Measurements from ENCODE around the gene OSBPL2.

OSBPL2 gene

GRCh38 chr20:62337558-62338293 lies 99.4 kb downstream of the OSBPL2 start:
- no peak overlapping the region for H3K4me3 ChIP-seq (ENCODE audit: low read length)
- H3K79me1 ChIP-seq (ENCODE audit: low read length) = peaks cover 1% of the 10 kb centered on the region
- no peak overlapping the region for H2BK5ac ChIP-seq (ENCODE audit: low read length)
- H2BK120ac ChIP-seq (ENCODE audit: low read depth, low read length) = no peak overlapping the region
- no peak for DNase-seq
- H3K4ac ChIP-seq (ENCODE audit: low read depth, low read length) = no peak overlapping the region
- H3K27ac ChIP-seq (ENCODE audit: low read depth, low read length) = no peak overlapping the region
- no peaks in the 10 kb centered on the region for H3K4me1 ChIP-seq (ENCODE audit: control insufficient read depth, low read depth, low read length)
- no CpG with 5 or more reads among the region's 34 CpGs for WGBS (ENCODE audit: extremely low coverage, insufficient coverage, low lambda C conversion rate)
- H2BK15ac ChIP-seq (replicated peaks; ENCODE audit: low read depth) = no peak overlapping the region
- no peaks in the 10 kb centered on the region for H3K79me2 ChIP-seq (ENCODE audit: control insufficient read depth, insufficient read depth, low read length)
- no peak overlapping the region for H4K5ac ChIP-seq (ENCODE audit: low read length)
- no peak overlapping the region for H4K8ac ChIP-seq (ENCODE audit: low read depth, low read length)
- H3K27me3 ChIP-seq (ENCODE audit: insufficient read depth, low read length, poor library complexity) = no peaks in the 10 kb centered on the region
- H3K36me3 ChIP-seq (ENCODE audit: control insufficient read depth, insufficient read depth, low read length) = peaks cover 10% of the 10 kb centered on the region
- H3K18ac ChIP-seq (ENCODE audit: low read length) = no peak overlapping the region
- no peak overlapping the region for H2AK5ac ChIP-seq (ENCODE audit: low read length)
- no peak overlapping the region for H3K56ac ChIP-seq (ENCODE audit: low read length)
- no peak overlapping the region for H3K9ac ChIP-seq (ENCODE audit: low read length)
- no peak overlapping the region for H3K23ac ChIP-seq (ENCODE audit: low read length)
- H3K4me2 ChIP-seq (ENCODE audit: low read length) = no peak overlapping the region

GRCh38 chr20:62338294-62338620 lies 99.9 kb downstream of the OSBPL2 start:
- peaks cover 10% of the 10 kb centered on the region for H3K36me3 ChIP-seq (ENCODE audit: control insufficient read depth, insufficient read depth, low read length)

GRCh38 chr20:62339647-62340062 lies 101.3 kb downstream of the OSBPL2 start:
- no peak overlapping the region for H3K4ac ChIP-seq (ENCODE audit: low read depth, low read length)
- peaks cover 8% of the 10 kb centered on the region for H3K36me3 ChIP-seq (ENCODE audit: control insufficient read depth, insufficient read depth, low read length)
- no CpG with 5 or more reads among the region's 14 CpGs for WGBS (ENCODE audit: extremely low coverage, insufficient coverage, low lambda C conversion rate)
- no peak overlapping the region for H2BK15ac ChIP-seq (replicated peaks; ENCODE audit: low read depth)
- peaks cover 1% of the 10 kb centered on the region for H3K79me1 ChIP-seq (ENCODE audit: low read length)
- DNase-seq = no peak
- no peak overlapping the region for H3K18ac ChIP-seq (ENCODE audit: low read length)
- H4K5ac ChIP-seq (ENCODE audit: low read length) = no peak overlapping the region
- no peaks in the 10 kb centered on the region for H3K79me2 ChIP-seq (ENCODE audit: control insufficient read depth, insufficient read depth, low read length)
- no peak overlapping the region for H2AK5ac ChIP-seq (ENCODE audit: low read length)
- H3K27ac ChIP-seq (ENCODE audit: low read depth, low read length) = no peak overlapping the region
- H2BK120ac ChIP-seq (ENCODE audit: low read depth, low read length) = no peak overlapping the region
- H3K4me2 ChIP-seq (ENCODE audit: low read length) = no peak overlapping the region
- H3K56ac ChIP-seq (ENCODE audit: low read length) = no peak overlapping the region
- no peak overlapping the region for H2BK5ac ChIP-seq (ENCODE audit: low read length)
- no peak overlapping the region for H4K8ac ChIP-seq (ENCODE audit: low read depth, low read length)
- no peak overlapping the region for H3K9ac ChIP-seq (ENCODE audit: low read length)
- H3K4me1 ChIP-seq (ENCODE audit: control insufficient read depth, low read depth, low read length) = no peaks in the 10 kb centered on the region
- no peaks in the 10 kb centered on the region for H3K27me3 ChIP-seq (ENCODE audit: insufficient read depth, low read length, poor library complexity)
- H3K4me3 ChIP-seq (ENCODE audit: low read length) = no peak overlapping the region
- no peak overlapping the region for H3K23ac ChIP-seq (ENCODE audit: low read length)

More at GRCh38 chr20:62338294-62338620, 99.9 kb downstream of the OSBPL2 start:
- no peak overlapping the region for H3K18ac ChIP-seq (ENCODE audit: low read length)
- H3K4me1 ChIP-seq (ENCODE audit: control insufficient read depth, low read depth, low read length) = no peaks in the 10 kb centered on the region
- H3K9ac ChIP-seq (ENCODE audit: low read length) = no peak overlapping the region
- no peak overlapping the region for H4K8ac ChIP-seq (ENCODE audit: low read depth, low read length)
- H3K79me1 ChIP-seq (ENCODE audit: low read length) = peaks cover 1% of the 10 kb centered on the region
- H3K4ac ChIP-seq (ENCODE audit: low read depth, low read length) = no peak overlapping the region
- no peak overlapping the region for H3K56ac ChIP-seq (ENCODE audit: low read length)
- no peak overlapping the region for H2BK5ac ChIP-seq (ENCODE audit: low read length)
- no peak overlapping the region for H2AK5ac ChIP-seq (ENCODE audit: low read length)
- H3K4me2 ChIP-seq (ENCODE audit: low read length) = no peak overlapping the region
- H3K27ac ChIP-seq (ENCODE audit: low read depth, low read length) = no peak overlapping the region
- no peaks in the 10 kb centered on the region for H3K79me2 ChIP-seq (ENCODE audit: control insufficient read depth, insufficient read depth, low read length)
- no peak overlapping the region for H3K23ac ChIP-seq (ENCODE audit: low read length)
- DNase-seq = no peak
- H2BK15ac ChIP-seq (replicated peaks; ENCODE audit: low read depth) = no peak overlapping the region
- no peak overlapping the region for H4K5ac ChIP-seq (ENCODE audit: low read length)
- H3K27me3 ChIP-seq (ENCODE audit: insufficient read depth, low read length, poor library complexity) = no peaks in the 10 kb centered on the region
- H3K4me3 ChIP-seq (ENCODE audit: low read length) = no peak overlapping the region
- H2BK120ac ChIP-seq (ENCODE audit: low read depth, low read length) = no peak overlapping the region
- no CpG with 5 or more reads among the region's 16 CpGs for WGBS (ENCODE audit: extremely low coverage, insufficient coverage, low lambda C conversion rate)

GRCh38 chr20:62342910-62343309 lies 104.6 kb downstream of the OSBPL2 start:
- Histone ChIP-seq H2BK120ac (ENCODE audit: low read depth, low read length) (no peak overlapping the region), H2BK5ac (ENCODE audit: low read length) (no peak overlapping the region), H3K79me2 (ENCODE audit: control insufficient read depth, insufficient read depth, low read length) (no peaks in the 10 kb centered on the region), H2BK15ac (replicated peaks; ENCODE audit: low read depth) (no peak overlapping the region), H2AK5ac (ENCODE audit: low read length) (no peak overlapping the region), H3K56ac (ENCODE audit: low read length) (no peak overlapping the region), H4K8ac (ENCODE audit: low read depth, low read length) (no peak overlapping the region), H3K36me3 (ENCODE audit: control insufficient read depth, insufficient read depth, low read length) (peaks cover 2% of the 10 kb centered on the region), H3K4ac (ENCODE audit: low read depth, low read length) (no peak overlapping the region), H3K79me1 (ENCODE audit: low read length) (no peaks in the 10 kb centered on the region), H3K23ac (ENCODE audit: low read length) (no peak overlapping the region), H3K4me2 (ENCODE audit: low read length) (no peak overlapping the region), H3K18ac (ENCODE audit: low read length) (no peak overlapping the region), H4K5ac (ENCODE audit: low read length) (no peak overlapping the region), H3K9ac (ENCODE audit: low read length) (no peak overlapping the region), H3K27ac (ENCODE audit: low read depth, low read length) (no peak overlapping the region), H3K4me1 (ENCODE audit: control insufficient read depth, low read depth, low read length) (no peaks in the 10 kb centered on the region), H3K4me3 (ENCODE audit: low read length) (no peak overlapping the region), H3K27me3 (ENCODE audit: insufficient read depth, low read length, poor library complexity) (no peaks in the 10 kb centered on the region)
- WGBS (ENCODE audit: extremely low coverage, insufficient coverage, low lambda C conversion rate) = no CpG with 5 or more reads among the region's 10 CpGs
- DNase-seq = no peak

- H3K18ac ChIP-seq (ENCODE audit: low read length) = no peak overlapping the region
- H3K27me3 ChIP-seq (ENCODE audit: insufficient read depth, low read length, poor library complexity) = no peaks in the 10 kb centered on the region
- no peak overlapping the region for H4K5ac ChIP-seq (ENCODE audit: low read length)
- H3K56ac ChIP-seq (ENCODE audit: low read length) = no peak overlapping the region
- no peak overlapping the region for H3K4me2 ChIP-seq (ENCODE audit: low read length)
- no peak overlapping the region for H2BK120ac ChIP-seq (ENCODE audit: low read depth, low read length)
- H3K4me3 ChIP-seq (ENCODE audit: low read length) = no peak overlapping the region
- H2AK5ac ChIP-seq (ENCODE audit: low read length) = no peak overlapping the region
- H3K23ac ChIP-seq (ENCODE audit: low read length) = no peak overlapping the region
- H3K4me1 ChIP-seq (ENCODE audit: control insufficient read depth, low read depth, low read length) = no peaks in the 10 kb centered on the region
- no peak overlapping the region for H3K27ac ChIP-seq (ENCODE audit: low read depth, low read length)
- H2BK5ac ChIP-seq (ENCODE audit: low read length) = no peak overlapping the region
- H4K8ac ChIP-seq (ENCODE audit: low read depth, low read length) = no peak overlapping the region
- WGBS (ENCODE audit: extremely low coverage, insufficient coverage, low lambda C conversion rate) = no CpG with 5 or more reads among the region's 5 CpGs
- H3K79me1 ChIP-seq (ENCODE audit: low read length) = no peaks in the 10 kb centered on the region
- no peak overlapping the region for H3K9ac ChIP-seq (ENCODE audit: low read length)
- no peak overlapping the region for H3K4ac ChIP-seq (ENCODE audit: low read depth, low read length)
- peaks cover 2% of the 10 kb centered on the region for H3K36me3 ChIP-seq (ENCODE audit: control insufficient read depth, insufficient read depth, low read length)
- H2BK15ac ChIP-seq (replicated peaks; ENCODE audit: low read depth) = no peak overlapping the region
- H3K79me2 ChIP-seq (ENCODE audit: control insufficient read depth, insufficient read depth, low read length) = no peaks in the 10 kb centered on the region
- DNase-seq = no peak
Measured at GRCh38 chr20:62344092-62344491, 105.8 kb downstream of the OSBPL2 start.

- no peak overlapping the region for H2BK5ac ChIP-seq (ENCODE audit: low read length)
- H2BK15ac ChIP-seq (replicated peaks; ENCODE audit: low read depth) = no peak overlapping the region
- no peak overlapping the region for H3K9ac ChIP-seq (ENCODE audit: low read length)
- no peak overlapping the region for H4K8ac ChIP-seq (ENCODE audit: low read depth, low read length)
- H3K4me1 ChIP-seq (ENCODE audit: control insufficient read depth, low read depth, low read length) = no peaks in the 10 kb centered on the region
- no peak overlapping the region for H4K5ac ChIP-seq (ENCODE audit: low read length)
- H3K56ac ChIP-seq (ENCODE audit: low read length) = no peak overlapping the region
- no peaks in the 10 kb centered on the region for H3K79me2 ChIP-seq (ENCODE audit: control insufficient read depth, insufficient read depth, low read length)
- peaks cover 2% of the 10 kb centered on the region for H3K36me3 ChIP-seq (ENCODE audit: control insufficient read depth, insufficient read depth, low read length)
- H2BK120ac ChIP-seq (ENCODE audit: low read depth, low read length) = no peak overlapping the region
- no peak for DNase-seq
- no peak overlapping the region for H3K18ac ChIP-seq (ENCODE audit: low read length)
- no peak overlapping the region for H3K4me3 ChIP-seq (ENCODE audit: low read length)
- no peak overlapping the region for H3K4me2 ChIP-seq (ENCODE audit: low read length)
- no peaks in the 10 kb centered on the region for H3K79me1 ChIP-seq (ENCODE audit: low read length)
- no peaks in the 10 kb centered on the region for H3K27me3 ChIP-seq (ENCODE audit: insufficient read depth, low read length, poor library complexity)
- no peak overlapping the region for H3K23ac ChIP-seq (ENCODE audit: low read length)
- H3K4ac ChIP-seq (ENCODE audit: low read depth, low read length) = no peak overlapping the region
- H3K27ac ChIP-seq (ENCODE audit: low read depth, low read length) = no peak overlapping the region
- WGBS (ENCODE audit: extremely low coverage, insufficient coverage, low lambda C conversion rate) = no CpG with 5 or more reads among the region's 10 CpGs
- no peak overlapping the region for H2AK5ac ChIP-seq (ENCODE audit: low read length)
Measured at GRCh38 chr20:62344782-62345181, 106.5 kb downstream of the OSBPL2 start.
